Sigmoid colon (tissue), 4 donors: Measurements from ENCODE around the gene MACF1.

Experiments used
- CTCF ChIP-seq, 4 experiments: fragments of 450-650 bp in 3 of 4; fragments of 200-600 bp in 1 of 4; IDR thresholded peaks; one replicate each; pipeline ENCODE4 v1.5.1; 2016 to 2019; ENCODE audit warnings: antibody characterized with exemption in 4 of 4, mild to moderate bottlenecking in 3 of 4, moderate library complexity in 2 of 4
- EP300 ChIP-seq, 4 donors: sonication (generic); formaldehyde crosslinking; IDR thresholded peaks; one replicate each; pipeline ENCODE4 v1.6.1; 2017; ENCODE audit warnings: antibody characterized with exemption in 4 of 4

- TF ChIP-seq CTCF (IDR thresholded peaks at IDR 0.05) (no peak), EP300 (IDR thresholded peaks at IDR 0.05) (no peak)
These were observed 262.1 kb downstream of the MACF1 start for GRCh38 chr1:39466413-39467107.
